MCF 10A (cell line): ENCODE results near the gene MYOM3. TPM values are rescaled to one million over a fixed set of nuclear protein-coding genes. Genes with fewer than 3 reads are reported as not detected.
A peak's percentile ranks its signal among the peaks of the same experiment; 100 is the strongest.

ENCODE experiments used
- BruUV-seq: library from RNA; stranded (reverse); fragments of 400-500 nt; replicated peaks from 2 replicates; lab custom pipeline; 2021; lab: Mats Ljungman, UMichigan
- CTCF ChIA-PET: fragments of 300-600 bp; sonication (Branson Sonifier 250); formaldehyde crosslinking; extraction: SDS; loops from one replicate; lab custom pipeline; 2021; ENCODE audit warnings: antibody characterized with exemption, inconsistent platforms; lab: Yijun Ruan, JAX
- POLR2A ChIA-PET: fragments of 300-600, 350-650 bp; sonication (Branson Sonifier 250); formaldehyde crosslinking; extraction: SDS; loops from one replicate; lab custom pipeline; 2020; ENCODE audit warnings: antibody characterized with exemption, inconsistent platforms; lab: Yijun Ruan, JAX
- DNase-seq: peaks from one replicate; pipeline ENCODE4 v3.0.0-alpha.2; 2018; ENCODE audit not compliant: unreplicated experiment
- H3K27ac Mint-ChIP-seq: one replicate; pipeline ENCODE4 v1.8.0; 2022; ENCODE audit warnings: mild to moderate bottlenecking, low read depth, mixed read lengths; ENCODE audit not compliant: unreplicated experiment
- H3K27me3 Mint-ChIP-seq: one replicate; pipeline ENCODE4 v1.8.0; 2022; ENCODE audit warnings: mixed read lengths; ENCODE audit not compliant: insufficient read depth, unreplicated experiment
- H3K36me3 Mint-ChIP-seq: one replicate; pipeline ENCODE4 v1.8.0; 2022; ENCODE audit warnings: mild to moderate bottlenecking, moderate library complexity, mixed read lengths; ENCODE audit not compliant: insufficient read depth, unreplicated experiment
- H3K4me1 Mint-ChIP-seq: one replicate; pipeline ENCODE4 v1.8.0; 2022; ENCODE audit warnings: mixed read lengths; ENCODE audit not compliant: insufficient read depth, unreplicated experiment
- H3K4me3 Mint-ChIP-seq: one replicate; pipeline ENCODE4 v1.8.0; 2022; ENCODE audit warnings: mild to moderate bottlenecking, moderate library complexity, mixed read lengths; ENCODE audit not compliant: unreplicated experiment
- H3K9me3 Mint-ChIP-seq: one replicate; pipeline ENCODE4 v1.8.0; 2022; ENCODE audit warnings: mixed read lengths; ENCODE audit not compliant: unreplicated experiment
- intact Hi-C: fragments of 100-400 bp; cut with micrococcal nuclease; formaldehyde crosslinking; loops from 2 replicates; pipeline ENCODE4 v1.14.1; 2022
- total RNA-seq: library from RNA; stranded (reverse); gene quantifications from 2 replicates; pipeline ENCODE4 v1.2.3, GENCODE V29; 2022
- TF ChIP-seq, protein P1 (sequence below): fragments of 200-600 bp; IDR thresholded peaks from one replicate; pipeline ENCODE4 v1.8.0; 2022; ENCODE audit warnings: antibody characterized with exemption, mild to moderate bottlenecking; ENCODE audit not compliant: unreplicated experiment

MYOM3 gene
- total RNA-seq, 1 experiment from 2014 or later = 0.05 TPM

DNA sequence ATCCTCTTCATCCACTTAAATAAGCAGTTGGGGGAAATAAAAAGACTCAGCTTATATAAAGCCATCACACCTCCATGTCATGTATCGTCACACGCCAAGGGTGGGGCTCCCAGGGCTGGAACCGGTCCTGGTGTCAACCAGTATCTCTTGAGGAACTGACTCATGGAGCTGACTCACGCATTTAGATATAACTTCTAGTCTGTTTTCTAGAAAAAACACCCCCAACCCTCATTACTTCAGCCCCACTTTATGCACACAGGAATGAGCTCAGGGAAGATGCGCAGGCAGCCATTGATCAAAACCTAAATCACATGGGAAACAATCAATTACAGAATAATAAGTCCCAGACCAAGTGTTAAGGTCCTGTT lies 37.9 kb upstream of the MYOM3 start:
- Mint-ChIP-seq H3K4me1 (peaks cover 20% of the 10 kb centered on the region), H3K27me3 (no peaks in the 10 kb centered on the region), H3K27ac (no peak overlapping the region), H3K36me3 (no peaks in the 10 kb centered on the region), H3K4me3 (peak overlapping the region; percentile 58), H3K9me3 (no peaks in the 10 kb centered on the region)
- intact Hi-C loops = loop anchor here (1.0 kb wide), 4 partner anchors 49 to 242 kb away; no protein-coding TSS in a partner anchor
- BruUV-seq = no TSS peak
- peak; percentile 73 for DNase-seq
- TF ChIP-seq, protein P1, sequence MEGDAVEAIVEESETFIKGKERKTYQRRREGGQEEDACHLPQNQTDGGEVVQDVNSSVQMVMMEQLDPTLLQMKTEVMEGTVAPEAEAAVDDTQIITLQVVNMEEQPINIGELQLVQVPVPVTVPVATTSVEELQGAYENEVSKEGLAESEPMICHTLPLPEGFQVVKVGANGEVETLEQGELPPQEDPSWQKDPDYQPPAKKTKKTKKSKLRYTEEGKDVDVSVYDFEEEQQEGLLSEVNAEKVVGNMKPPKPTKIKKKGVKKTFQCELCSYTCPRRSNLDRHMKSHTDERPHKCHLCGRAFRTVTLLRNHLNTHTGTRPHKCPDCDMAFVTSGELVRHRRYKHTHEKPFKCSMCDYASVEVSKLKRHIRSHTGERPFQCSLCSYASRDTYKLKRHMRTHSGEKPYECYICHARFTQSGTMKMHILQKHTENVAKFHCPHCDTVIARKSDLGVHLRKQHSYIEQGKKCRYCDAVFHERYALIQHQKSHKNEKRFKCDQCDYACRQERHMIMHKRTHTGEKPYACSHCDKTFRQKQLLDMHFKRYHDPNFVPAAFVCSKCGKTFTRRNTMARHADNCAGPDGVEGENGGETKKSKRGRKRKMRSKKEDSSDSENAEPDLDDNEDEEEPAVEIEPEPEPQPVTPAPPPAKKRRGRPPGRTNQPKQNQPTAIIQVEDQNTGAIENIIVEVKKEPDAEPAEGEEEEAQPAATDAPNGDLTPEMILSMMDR = no peak
- POLR2A ChIA-PET = interaction anchor here (0.6 to 2.5 kb wide), 17 partner anchors 8 to 685 kb away, joined by 3 to 22 read pairs (median 4); no protein-coding TSS in a partner anchor
- CTCF ChIA-PET = interaction anchor here (0.6 to 5.5 kb wide), 31 partner anchors 8 to 487 kb away, joined by 3 to 54 read pairs (median 4); partner anchors contain the start of genes IFNLR1 and MYOM3

DNA sequence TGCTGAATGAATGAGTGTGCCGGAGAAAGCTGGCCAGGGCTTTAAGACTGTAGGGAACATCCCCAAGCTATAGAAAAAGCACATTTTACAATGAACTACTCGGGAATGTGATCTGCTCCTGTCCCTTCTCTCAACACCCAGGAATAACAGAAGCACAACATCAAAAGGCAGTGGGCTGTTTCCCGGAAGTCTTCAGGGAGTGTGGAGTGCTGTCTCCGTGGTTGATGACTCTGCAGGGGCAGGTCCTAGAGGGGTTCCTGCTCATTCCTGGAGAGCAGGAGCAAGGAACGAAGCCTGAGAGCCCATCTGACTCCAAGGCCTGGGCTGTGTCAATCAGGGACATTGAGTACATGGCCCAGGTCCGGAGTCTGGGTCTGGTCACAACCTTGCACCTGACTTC lies 35.9 kb upstream of the MYOM3 start:
- H3K9me3 Mint-ChIP-seq = no peaks in the 10 kb centered on the region
- no peaks in the 10 kb centered on the region for H3K36me3 Mint-ChIP-seq
- POLR2A ChIA-PET = no interaction called here
- CTCF ChIA-PET = interaction anchor here (0.5 to 5.5 kb wide), 8 partner anchors 10 to 562 kb away, joined by 3 to 54 read pairs (median 4); no protein-coding TSS in a partner anchor
- BruUV-seq = no TSS peak
- DNase-seq = no peak
- peaks cover 21% of the 10 kb centered on the region for H3K4me1 Mint-ChIP-seq
- no peaks in the 10 kb centered on the region for H3K27me3 Mint-ChIP-seq
- intact Hi-C loops = no loop called here
- H3K4me3 Mint-ChIP-seq = no peak overlapping the region
- no peak overlapping the region for H3K27ac Mint-ChIP-seq
- TF ChIP-seq, protein P1 = no peak

DNA sequence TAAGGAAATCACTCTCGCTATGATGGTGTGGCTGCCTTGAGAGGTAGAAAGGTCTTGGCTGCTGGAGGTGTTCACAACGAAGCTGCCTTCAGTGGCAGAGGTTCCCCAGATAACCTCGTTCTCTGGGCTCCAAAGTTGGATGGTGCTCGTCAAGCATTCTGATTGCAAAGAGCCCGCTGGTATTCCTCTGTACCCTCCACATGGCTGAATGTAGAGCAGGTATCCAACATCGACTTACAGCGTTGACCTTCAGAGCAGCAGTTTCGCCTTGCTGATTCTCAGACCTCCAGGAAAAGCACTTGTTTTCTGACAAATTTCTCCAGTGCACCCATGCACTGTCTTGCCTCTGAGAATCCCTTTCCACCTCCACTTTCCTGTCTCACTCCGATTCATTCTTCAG lies 35.3 kb upstream of the MYOM3 start:
- intact Hi-C loops = no loop called here
- Mint-ChIP-seq H3K36me3 (no peaks in the 10 kb centered on the region), H3K4me3 (no peak overlapping the region), H3K9me3 (no peaks in the 10 kb centered on the region), H3K27ac (no peak overlapping the region), H3K4me1 (peaks cover 27% of the 10 kb centered on the region), H3K27me3 (no peaks in the 10 kb centered on the region)
- TF ChIP-seq, protein P1 = no peak
- ChIA-PET POLR2A (no interaction called here), CTCF (interaction anchor here (0.6 to 4.1 kb wide), 3 partner anchors 11 to 52 kb away, joined by 4 to 54 read pairs (median 5); no protein-coding TSS in a partner anchor)
- no peak for DNase-seq
- no TSS peak for BruUV-seq

DNA sequence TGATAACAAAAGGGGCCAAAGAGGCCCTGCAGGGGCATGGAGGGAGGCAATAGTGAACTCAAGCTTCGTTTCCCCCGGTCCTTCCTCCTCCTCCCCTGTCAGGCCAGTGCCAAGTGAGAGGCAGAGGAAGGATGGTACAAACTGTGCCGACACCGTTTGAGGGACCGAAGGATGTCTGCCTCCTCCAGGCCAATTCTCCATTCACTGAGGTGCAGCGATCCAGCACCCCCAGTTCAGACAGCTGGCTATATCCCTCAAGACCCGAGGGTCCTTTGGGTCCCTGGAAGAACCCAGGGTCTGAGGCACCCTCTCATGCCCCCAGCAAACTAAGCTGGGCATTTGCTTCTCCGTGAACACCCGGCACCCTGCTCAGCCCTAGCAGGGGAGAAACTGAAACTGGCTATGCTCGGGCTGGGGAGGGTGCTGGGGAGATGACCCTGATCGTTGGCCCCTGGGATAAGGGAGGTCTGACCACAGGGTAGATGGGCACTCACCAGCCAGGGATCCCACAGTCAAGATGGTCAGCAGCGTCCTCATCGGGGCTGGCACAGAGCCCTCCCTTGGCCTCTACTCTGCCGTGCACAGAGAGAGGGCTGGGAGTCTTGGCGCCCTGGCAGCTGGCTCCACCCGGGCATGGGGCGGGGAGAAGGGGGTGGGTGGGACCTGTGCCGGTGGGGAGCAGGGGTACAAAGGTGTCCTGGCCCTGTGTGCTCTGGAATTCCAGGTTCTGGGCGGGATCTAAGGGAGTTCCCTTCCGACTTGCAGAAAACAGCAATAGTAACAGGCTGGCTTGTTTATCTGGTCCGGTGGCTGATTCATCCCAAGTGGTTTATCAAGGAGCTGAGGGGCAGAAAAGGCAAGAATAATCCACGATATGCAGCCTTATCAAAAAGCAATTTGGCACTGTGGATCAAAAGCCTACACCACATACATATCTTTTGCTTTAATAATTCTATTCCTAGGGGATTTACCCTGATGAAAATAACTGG lies 30.9 kb upstream of the MYOM3 start, which contains the start of gene IL22RA1:
IL22RA1 (minus strand) TSS at position 595 of the 989 bp plus-strand sequence; CDS start at position 537, 58 bp downstream.
- ChIA-PET POLR2A (interaction anchor here (0.6 to 3.7 kb wide), 14 partner anchors 7 to 1105 kb away, joined by 3 to 26 read pairs (median 3); partner anchors contain the start of gene NIPAL3), CTCF (interaction anchor here (0.6 to 1.5 kb wide), 5 partner anchors 38 to 251 kb away, joined by 3 to 4 read pairs (median 3); no protein-coding TSS in a partner anchor)
- H3K36me3 Mint-ChIP-seq = no peaks in the 10 kb centered on the region
- peak; percentile 56 for DNase-seq
- no peaks in the 10 kb centered on the region for H3K27me3 Mint-ChIP-seq
- no TSS peak for BruUV-seq
- TF ChIP-seq, protein P1 = no peak
- no peaks in the 10 kb centered on the region for H3K9me3 Mint-ChIP-seq
- H3K27ac Mint-ChIP-seq = peak within 1 kb of the TSS; percentile 76
- peak within 1 kb of the TSS; percentile 74 for H3K4me3 Mint-ChIP-seq
- intact Hi-C loops = no loop called here
- peaks cover 7% of the 10 kb centered on the region for H3K4me1 Mint-ChIP-seq
